Renal cortical epithelial cell (primary cell): Measurements from ENCODE around the gene ABCC1. TPM values are rescaled to one million over a fixed set of nuclear protein-coding genes. Genes with fewer than 3 reads are reported as not detected.
"Not testable (repeated sequence)": the region's sequence is repeated elsewhere in the genome, so short reads cannot be mapped to it uniquely, and the experiment has no call there.

Source experiments
- DNase-seq: peaks from one replicate; pipeline ENCODE4 v3.0.0-alpha.2; 2011; ENCODE audit warnings: low read depth
- total RNA-seq: library from RNA; depleted of rRNA; stranded (reverse); fragments of >200 nt; gene quantifications from 2 replicates; pipeline ENCODE4 v1.2.3, GENCODE V29; 2014

ABCC1 gene
- total RNA-seq, 1 donor from 2014 or later, result 96.8 TPM

DNA sequence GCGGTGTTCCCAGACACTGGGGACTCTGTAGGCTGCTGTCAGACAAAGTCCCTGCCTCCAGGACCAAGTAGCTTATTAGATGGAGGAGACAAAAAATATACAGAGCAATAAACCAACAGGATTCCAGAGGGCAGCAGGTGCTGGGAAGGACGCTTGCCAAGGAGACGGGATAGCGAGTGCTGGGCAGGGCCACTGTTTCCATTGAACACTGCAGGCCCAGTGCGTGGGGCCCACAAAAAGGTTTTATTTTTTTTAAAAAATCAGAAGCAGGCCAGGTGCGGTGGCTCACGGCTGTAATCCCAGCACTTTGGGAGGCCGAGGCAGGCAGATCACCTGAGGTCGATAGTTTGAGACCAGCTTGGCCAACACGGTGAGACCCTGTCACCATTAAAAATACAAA lies 189.6 kb downstream of the ABCC1 start:
- DNase-seq, result no peak

- DNase-seq, result no peak
Measured at GRCh38 chr16:16139806-16140205, 190.4 kb downstream of the ABCC1 start.

GRCh38 chr16:16140537-16140936 lies 191.1 kb downstream of the ABCC1 start:
- no peak for DNase-seq

- no peak for DNase-seq
Measured at GRCh38 chr16:16141141-16141540, 191.7 kb downstream of the ABCC1 start.

DNA sequence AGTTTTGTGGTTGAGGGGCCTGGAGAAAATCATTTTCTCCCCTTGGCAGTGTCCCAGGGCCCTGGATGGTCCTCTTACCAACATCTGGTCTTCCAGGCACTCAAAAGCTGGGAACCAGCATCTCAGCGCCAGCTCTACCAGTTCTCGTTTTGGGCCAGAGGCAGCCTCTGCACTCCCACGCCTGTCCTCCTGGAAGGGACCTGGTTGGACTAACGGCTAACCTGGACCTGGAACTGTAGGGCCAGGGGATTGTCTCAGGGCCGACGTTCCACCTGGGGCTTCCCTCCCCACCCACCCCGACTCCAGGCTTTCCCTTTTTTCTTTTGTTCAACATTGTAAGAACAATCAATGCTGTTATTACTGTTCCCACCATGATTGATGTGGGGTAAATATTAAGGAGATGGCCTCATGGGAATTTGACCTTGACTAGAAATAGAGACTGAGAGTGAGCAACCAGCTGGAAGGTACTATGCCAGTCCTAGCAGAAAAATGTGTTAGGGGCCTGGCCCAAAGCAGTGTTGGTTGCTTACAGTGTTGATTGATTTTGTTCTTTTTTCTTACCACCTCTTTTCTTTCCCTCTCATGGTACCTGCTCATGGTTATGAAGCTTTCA lies 192.5 kb downstream of the ABCC1 start:
- DNase-seq, result no peak

DNA sequence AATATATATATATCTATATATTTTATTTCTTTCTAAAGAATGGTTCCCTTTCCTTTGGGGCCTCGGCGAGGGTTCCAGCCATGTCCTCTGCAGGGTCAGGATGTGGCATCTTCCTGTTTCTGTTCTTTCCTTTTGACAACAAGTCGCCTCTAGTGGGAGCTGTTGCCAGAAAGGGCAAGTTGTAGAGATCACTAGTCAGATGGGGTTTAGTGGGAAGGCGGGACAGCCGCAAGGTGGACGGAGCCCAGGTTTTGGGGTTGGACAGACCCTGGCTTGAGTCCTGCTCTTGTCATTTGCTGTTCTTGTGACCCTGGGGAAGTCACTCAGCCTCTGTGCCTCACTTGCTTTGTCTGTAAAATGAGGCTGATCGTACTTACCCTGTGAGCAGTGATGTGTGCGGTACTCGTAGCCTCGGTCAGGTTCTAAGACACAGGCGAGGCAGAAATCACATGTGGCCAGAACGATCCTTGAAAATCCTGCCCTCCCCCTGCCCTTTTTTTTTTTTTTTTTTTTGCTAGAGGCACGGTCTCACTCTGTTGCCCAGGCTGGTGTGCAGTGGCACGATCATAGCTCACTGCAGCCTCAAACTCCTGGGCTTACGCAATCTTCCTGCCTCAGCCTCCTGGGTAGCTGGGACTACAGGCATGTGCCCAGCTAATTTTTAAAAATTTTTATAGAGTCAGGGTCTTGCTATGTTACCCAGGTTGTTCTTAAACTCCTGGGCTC lies 193.8 kb downstream of the ABCC1 start:
- peak; percentile 65 for DNase-seq

DNA sequence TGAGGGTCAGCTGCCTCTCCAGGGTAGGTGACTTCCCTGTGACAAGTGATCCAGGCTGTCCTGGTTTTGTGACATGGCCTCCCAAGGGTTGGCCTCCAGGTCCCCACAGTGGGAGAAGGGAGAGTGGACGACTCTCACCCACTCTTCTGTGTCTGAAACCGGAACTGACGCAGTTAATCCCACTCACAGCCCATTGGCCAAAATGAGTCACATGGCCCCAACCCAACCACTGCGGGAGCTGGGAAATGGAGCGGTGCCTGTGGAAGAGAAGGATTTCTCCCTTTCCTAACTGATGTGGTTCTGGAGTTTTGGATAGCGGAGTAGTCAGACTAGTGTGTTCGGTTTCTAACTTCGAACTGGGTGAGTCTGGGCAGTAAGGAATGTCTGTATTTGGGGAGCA lies 194.5 kb downstream of the ABCC1 start:
- no peak for DNase-seq

DNA sequence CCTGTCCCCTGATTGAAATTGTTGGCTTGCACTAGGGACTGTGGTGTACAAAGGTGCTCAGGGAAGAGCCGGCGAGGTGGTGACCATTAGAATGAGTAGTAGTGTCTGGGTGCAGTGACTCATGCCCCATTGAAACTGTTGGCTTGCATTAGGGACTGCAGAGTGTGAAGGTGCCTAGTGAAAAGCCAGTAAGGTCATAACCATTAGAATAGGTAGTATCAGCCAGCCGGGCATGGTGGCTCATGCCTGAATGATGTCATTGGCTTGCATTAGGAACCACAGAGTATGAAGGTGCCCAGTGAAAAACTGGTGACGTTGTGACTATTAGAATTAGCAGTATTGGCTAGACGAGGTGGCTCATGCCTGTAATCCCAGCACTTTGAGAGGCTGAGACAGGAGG lies 195.0 kb downstream of the ABCC1 start:
- peak; percentile 92 for DNase-seq

DNA sequence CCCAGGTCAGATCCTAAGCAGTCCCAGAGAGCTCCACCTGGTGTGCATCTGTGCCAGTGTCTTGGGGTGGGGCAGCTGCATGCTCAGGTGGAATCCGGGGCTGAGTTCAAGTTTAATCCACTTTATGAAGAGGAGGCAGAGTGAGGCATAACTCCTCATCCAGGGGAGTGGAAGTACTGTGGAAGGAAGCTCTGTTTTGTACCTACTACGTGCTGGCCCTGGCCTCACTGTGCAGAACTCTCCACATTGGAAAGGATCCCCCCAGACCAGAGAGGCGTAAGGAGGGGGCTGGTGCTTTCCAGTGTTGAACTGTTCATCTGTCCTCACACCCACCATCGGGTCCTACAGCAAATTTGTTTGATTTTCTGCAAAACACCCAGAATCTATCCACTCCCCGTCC lies 195.9 kb downstream of the ABCC1 start:
- DNase-seq, result no peak

GRCh38 chr16:16146380-16147315 lies 197.2 kb downstream of the ABCC1 start:
- no peak for DNase-seq

DNA sequence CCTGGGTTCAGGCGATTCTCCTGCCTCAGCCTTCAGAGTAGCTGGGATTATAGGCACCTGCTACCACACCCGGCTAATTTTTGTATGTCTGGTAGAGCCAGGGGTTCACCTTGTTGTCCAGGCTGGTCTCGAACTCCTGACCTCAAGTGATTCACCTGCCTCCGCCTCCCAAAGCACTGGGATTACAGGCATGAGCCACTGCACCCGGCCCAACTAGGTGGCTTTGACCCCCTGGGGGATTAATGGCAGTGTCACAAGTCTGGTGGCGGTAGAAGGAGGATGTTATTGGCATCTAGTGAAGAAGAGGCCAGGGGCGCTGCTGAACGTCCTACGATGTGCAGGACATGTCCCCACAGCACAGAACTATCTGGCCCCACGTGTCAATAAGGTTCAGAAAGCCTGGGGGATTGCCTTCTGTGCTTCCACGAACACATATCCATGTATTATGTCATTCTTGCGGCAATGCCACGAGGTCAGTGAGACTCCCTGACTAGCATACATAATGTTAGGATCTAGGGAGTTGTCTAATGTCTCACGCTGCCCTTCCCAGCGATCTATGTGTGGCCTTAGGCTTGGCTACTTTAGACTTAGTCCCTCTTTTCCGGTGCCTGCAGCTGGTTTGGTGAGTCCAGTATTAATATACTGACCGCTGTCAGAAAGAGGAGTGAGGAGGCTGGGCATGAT lies 198.0 kb downstream of the ABCC1 start:
- peak; percentile 21 for DNase-seq

DNA sequence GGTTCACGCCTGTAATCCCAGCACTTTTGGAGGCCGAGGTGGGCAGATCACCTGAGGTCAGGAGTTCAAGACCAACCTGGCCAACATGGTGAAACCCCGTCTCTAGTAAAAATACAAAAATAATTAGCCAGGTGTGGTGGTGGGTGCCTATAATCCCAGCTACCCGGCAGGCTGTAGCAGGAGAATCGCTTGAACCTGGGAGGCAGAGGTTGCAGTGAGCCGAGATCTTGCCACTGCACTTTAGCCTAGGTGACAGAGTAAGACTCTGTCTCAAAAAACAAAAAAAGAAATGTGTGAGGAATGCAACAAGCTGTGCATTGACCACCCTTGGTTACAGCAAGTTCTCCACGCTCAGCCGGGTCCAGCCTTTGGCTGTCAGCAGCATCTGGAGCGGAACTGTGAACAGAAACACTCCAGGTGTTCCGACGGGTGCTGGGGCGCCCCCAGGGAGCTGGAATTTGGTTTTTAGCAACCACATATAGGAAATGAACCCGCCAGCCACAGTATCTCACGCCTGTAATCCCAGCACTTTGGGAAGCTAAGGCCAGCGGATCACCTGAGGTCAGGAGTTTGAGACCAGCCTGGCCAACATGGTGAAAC lies 198.7 kb downstream of the ABCC1 start:
- DNase-seq, result peak; percentile 64

DNA sequence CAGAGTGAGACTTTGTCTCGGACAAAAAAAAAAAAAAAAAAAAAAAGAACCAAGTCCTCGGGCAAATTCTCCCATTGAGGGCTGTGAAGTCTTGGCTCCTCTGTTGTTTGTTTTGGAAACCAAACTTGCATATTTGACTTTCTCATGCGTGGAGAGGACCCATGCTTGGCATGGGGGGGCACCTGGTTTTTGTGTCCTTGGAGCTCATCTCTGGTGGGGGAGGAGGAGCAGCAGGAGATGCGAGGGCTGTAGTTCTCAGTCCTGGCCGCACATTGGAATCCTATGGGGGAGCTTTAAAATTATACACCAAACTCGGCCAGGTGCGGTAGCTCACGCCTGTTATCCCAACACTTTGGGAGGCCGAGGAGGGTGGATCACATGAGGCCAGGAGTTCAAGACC lies 199.3 kb downstream of the ABCC1 start:
- DNase-seq, result peak; percentile 84

DNA sequence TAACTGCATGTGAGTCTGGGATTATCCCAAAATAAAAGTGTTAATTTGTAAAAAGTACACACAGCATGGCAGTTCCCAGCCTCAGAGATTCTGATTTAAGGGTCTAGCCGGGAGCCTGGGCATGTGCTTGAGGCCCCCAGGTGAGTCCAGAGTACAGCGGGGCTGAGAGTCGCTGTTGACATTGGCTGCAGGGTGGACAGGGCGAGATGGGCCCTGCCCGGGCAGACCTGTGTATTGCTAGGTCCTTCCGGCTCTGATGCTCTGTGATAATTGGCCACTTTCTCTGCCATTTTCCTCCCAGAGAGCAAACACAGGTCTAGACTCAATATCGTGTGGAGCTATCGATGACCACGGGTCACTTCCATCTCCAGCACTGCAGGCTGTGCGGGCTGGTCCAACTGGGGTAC lies 200.3 kb downstream of the ABCC1 start:
- DNase-seq, result no peak

- DNase-seq, result peak; percentile 26
Measured at GRCh38 chr16:16150117-16150877, 200.9 kb downstream of the ABCC1 start.

- DNase-seq, result no peak
Measured at GRCh38 chr16:16150878-16151152, 201.4 kb downstream of the ABCC1 start.

DNA sequence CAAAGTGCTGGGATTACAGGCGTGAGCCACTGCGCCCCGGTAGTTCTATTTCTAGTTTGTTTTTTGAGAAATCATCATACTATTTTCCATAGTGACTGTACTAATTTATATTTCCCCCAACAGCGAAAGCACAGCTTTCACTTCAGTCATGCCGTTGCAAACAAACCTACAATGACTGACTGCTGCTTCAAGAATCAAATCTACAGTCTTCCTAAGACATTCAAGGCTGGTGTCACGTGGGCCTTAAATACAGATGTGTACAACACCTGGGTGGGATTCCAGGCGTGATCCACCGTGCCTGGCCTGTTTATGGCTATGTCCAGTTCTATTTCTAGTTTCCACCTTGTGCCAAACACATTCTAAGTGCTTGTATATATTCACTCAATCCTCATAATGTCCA lies 201.9 kb downstream of the ABCC1 start:
- no peak for DNase-seq

GRCh38 chr16:16153000-16153399 lies 203.6 kb downstream of the ABCC1 start:
- not testable (repeated sequence) for DNase-seq

GRCh38 chr16:16154281-16154951 lies 205.0 kb downstream of the ABCC1 start:
- DNase-seq, result no peak

DNA sequence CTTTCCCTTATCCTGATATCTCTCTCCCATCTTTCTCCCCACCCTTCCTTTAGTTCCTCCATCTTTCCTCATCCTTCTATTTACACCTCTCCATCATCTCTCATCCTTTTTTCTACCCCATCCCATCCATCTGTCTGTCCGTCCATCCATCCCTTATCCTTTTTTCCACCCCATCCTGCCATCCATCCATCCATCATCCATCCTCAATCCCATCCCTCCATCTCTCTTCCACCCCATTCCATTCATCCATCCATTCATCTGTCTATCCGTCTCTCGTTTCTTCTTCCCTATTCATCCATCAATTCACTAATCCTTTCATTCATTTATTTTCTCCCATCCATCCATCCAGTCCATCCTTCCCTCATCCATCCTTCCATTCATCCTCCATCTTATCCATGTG lies 205.8 kb downstream of the ABCC1 start:
- DNase-seq, result no peak

DNA sequence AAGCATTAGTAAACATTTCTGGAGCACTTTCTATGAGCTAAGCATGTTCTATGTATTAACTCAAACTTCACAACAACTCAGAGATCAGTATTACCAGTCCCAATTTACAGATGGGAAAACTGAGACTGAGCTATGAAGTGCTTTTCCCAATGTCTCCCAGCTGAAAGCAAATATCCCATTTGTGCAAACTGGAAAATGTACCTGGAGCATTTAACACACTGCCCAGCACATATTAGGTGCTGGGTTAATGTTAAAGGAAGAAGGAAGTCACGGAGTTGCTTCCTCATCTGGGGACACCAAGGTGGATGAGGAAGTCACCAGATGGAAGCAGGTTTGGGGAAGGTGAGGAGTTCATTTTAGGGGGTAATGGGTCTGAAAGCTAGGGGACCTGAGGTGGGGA lies 207.8 kb downstream of the ABCC1 start:
- no peak for DNase-seq
